Skeletal muscle tissue (tissue), 4 donors: ENCODE results near the gene ADGRB3. TPM values are rescaled to one million over a fixed set of nuclear protein-coding genes. Genes with fewer than 3 reads are reported as not detected.

Experiments used
- H3K27ac ChIP-seq: one replicate; pipeline ENCODE4 v1.7.0; 2013; ENCODE audit warnings: mild to moderate bottlenecking, low read depth, low read length, inconsistent platforms
- H3K27me3 ChIP-seq, 3 donors: one replicate each; pipeline ENCODE4 v1.7.0; 2013; ENCODE audit warnings: low read length in 3 of 3; ENCODE audit not compliant: control insufficient read depth in 3 of 3, insufficient read depth in 3 of 3
- H3K36me3 ChIP-seq, 3 donors: one replicate each; pipeline ENCODE4 v1.7.0; 2013; ENCODE audit warnings: low read length in 3 of 3; ENCODE audit not compliant: control insufficient read depth in 3 of 3, insufficient read depth in 3 of 3
- H3K4me1 ChIP-seq, 3 donors: one replicate each; pipeline ENCODE4 v1.7.0; 2013; ENCODE audit warnings: low read length in 3 of 3, mild to moderate bottlenecking in 3 of 3; ENCODE audit not compliant: control insufficient read depth in 3 of 3, insufficient read depth in 3 of 3
- H3K4me3 ChIP-seq, 3 donors: one replicate each; pipeline ENCODE4 v1.7.0; 2013; ENCODE audit warnings: low read length in 3 of 3
- H3K9ac ChIP-seq, 3 donors: one replicate each; pipeline ENCODE4 v1.7.0; 2013; ENCODE audit warnings: low read length in 3 of 3, mild to moderate bottlenecking in 3 of 3, moderate library complexity in 2 of 3, low read depth in 1 of 3
- H3K9me3 ChIP-seq, 3 donors: one replicate each; pipeline ENCODE4 v1.7.0; 2013; ENCODE audit warnings: low read length in 3 of 3; ENCODE audit not compliant: control insufficient read depth in 3 of 3
- total RNA-seq: library from RNA; depleted of rRNA; stranded (reverse); fragments of >200 nt; gene quantifications from one replicate; pipeline ENCODE4 v1.2.3, GENCODE V29; 2014
- donor health status: Osteomylitis.

Gene ADGRB3
- total RNA-seq, 1 donor from 2014 or later: 3.1 TPM

GRCh38 chr6:69379518-69379917 lies 744.4 kb downstream of the ADGRB3 start:
- no peak overlapping the region for H3K4me3 ChIP-seq
- no peak overlapping the region for H3K27ac ChIP-seq
- no peaks in the 10 kb centered on the region for H3K9me3 ChIP-seq
- no peaks in the 10 kb centered on the region for H3K36me3 ChIP-seq
- H3K4me1 ChIP-seq: no peaks in the 10 kb centered on the region
- no peak overlapping the region for H3K9ac ChIP-seq
- H3K27me3 ChIP-seq: no peaks in the 10 kb centered on the region

- Histone ChIP-seq H3K9ac (no peak overlapping the region), H3K36me3 (no peaks in the 10 kb centered on the region), H3K4me3 (no peak overlapping the region), H3K27me3 (no peaks in the 10 kb centered on the region), H3K4me1 (no peaks in the 10 kb centered on the region), H3K9me3 (no peaks in the 10 kb centered on the region), H3K27ac (no peak overlapping the region)
These were observed 748.5 kb downstream of the ADGRB3 start for GRCh38 chr6:69383627-69384026.

- H3K4me1 ChIP-seq: no peaks in the 10 kb centered on the region
- H3K4me3 ChIP-seq: no peak overlapping the region
- no peaks in the 10 kb centered on the region for H3K36me3 ChIP-seq
- H3K27me3 ChIP-seq: no peaks in the 10 kb centered on the region
- no peak overlapping the region for H3K9ac ChIP-seq
- H3K9me3 ChIP-seq: no peaks in the 10 kb centered on the region
- H3K27ac ChIP-seq: no peak overlapping the region
These were observed 751.3 kb downstream of the ADGRB3 start for GRCh38 chr6:69386426-69386825.

- Histone ChIP-seq H3K9me3 (no peaks in the 10 kb centered on the region), H3K27me3 (no peaks in the 10 kb centered on the region), H3K36me3 (no peaks in the 10 kb centered on the region), H3K9ac (no peak overlapping the region), H3K27ac (no peak overlapping the region), H3K4me3 (no peak overlapping the region), H3K4me1 (no peaks in the 10 kb centered on the region)
These were observed 755.0 kb downstream of the ADGRB3 start for GRCh38 chr6:69390125-69390524.

DNA sequence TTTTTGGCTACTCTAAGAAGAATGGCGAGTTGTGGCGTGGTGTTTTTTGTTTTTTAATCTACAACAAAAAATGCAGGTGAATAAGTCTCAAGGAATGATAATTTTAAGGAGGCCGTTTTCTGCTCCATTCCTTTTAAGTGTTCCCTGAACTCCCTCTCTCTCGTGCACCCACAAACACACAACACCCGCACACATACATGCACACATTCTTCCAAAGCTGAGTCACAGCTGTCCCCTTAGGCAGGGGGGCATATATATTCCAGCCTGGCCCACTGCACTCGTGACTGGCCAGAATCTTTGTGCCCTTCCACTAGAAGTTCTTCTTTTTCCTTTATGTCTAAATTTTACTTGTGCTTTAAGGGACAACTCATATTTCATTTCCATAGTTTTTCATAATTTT lies 756.0 kb downstream of the ADGRB3 start:
- Histone ChIP-seq H3K27me3 (no peaks in the 10 kb centered on the region), H3K4me3 (no peak overlapping the region), H3K27ac (no peak overlapping the region)

DNA sequence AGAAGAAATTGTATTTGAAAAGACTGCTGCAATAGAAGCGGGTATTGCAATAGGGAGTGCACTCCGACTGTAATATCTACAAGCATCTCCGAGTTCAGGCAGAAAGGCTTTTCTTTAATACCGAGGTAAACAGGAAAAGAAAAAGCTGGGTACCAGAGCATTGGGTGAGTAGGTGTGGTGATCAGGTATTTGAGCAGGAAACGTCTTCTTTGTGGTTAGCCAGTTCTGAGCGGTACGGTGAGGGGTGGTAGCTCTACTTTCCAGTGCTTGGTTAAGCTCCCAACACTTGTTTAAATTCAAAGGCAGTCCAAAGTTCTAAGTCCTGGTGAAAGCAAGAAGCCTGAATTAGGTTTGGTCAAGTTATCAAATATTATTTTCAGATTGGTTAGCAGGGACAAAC lies 757.7 kb downstream of the ADGRB3 start:
- Histone ChIP-seq H3K4me1 (no peaks in the 10 kb centered on the region), H3K9ac (no peak overlapping the region), H3K27ac (no peak overlapping the region), H3K9me3 (no peaks in the 10 kb centered on the region), H3K27me3 (no peaks in the 10 kb centered on the region), H3K36me3 (no peaks in the 10 kb centered on the region), H3K4me3 (no peak overlapping the region)

More for the DNA sequence above, 756.0 kb downstream of the ADGRB3 start:
- Histone ChIP-seq H3K36me3 (no peaks in the 10 kb centered on the region), H3K9ac (no peak overlapping the region), H3K9me3 (no peaks in the 10 kb centered on the region), H3K4me1 (no peaks in the 10 kb centered on the region)

DNA sequence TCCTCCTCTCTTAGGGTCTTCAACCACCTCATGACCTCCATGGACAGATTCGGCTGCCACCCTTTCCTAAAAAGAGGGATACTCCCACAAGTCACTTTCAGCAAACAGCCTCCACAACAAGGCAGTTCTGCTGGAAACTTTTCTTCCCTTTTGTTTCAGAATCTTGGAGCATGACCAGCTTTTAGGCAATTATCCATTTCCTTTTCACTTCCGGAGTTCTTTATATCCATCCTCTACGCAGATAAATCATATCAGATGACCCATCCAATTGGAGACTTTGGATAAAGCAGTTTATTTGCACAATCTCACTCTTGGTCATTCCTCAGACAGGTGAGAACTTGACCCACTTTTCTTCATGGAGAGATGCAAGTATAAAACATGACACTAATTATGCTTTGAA lies 763.2 kb downstream of the ADGRB3 start:
- Histone ChIP-seq H3K27ac (no peak overlapping the region), H3K36me3 (no peaks in the 10 kb centered on the region), H3K9ac (no peak overlapping the region), H3K27me3 (no peaks in the 10 kb centered on the region), H3K4me1 (no peaks in the 10 kb centered on the region), H3K4me3 (no peak overlapping the region), H3K9me3 (no peaks in the 10 kb centered on the region)

DNA sequence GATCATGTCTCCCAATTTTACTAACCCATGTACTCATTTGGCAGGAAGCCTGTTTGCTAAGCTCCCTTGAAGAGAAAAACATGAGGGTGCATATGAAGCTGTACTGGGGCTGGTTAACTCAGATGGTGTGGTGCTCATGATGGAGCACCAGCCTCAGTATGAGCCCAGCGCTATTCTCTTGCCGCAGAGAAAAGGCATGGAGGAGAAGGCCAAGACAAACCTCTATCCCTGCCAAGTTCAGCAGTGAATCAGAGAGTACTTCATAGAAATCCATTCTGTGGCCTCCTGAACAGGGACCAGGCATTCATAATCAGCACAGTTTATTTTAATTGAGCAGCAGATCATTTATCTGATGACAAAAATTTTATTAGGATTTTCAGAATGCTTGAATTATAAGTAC lies 763.6 kb downstream of the ADGRB3 start:
- Histone ChIP-seq H3K4me1 (no peaks in the 10 kb centered on the region), H3K27me3 (no peaks in the 10 kb centered on the region), H3K9me3 (no peaks in the 10 kb centered on the region), H3K36me3 (no peaks in the 10 kb centered on the region), H3K27ac (no peak overlapping the region), H3K9ac (no peak overlapping the region), H3K4me3 (no peak overlapping the region)

- H3K9ac ChIP-seq: no peak overlapping the region
- no peak overlapping the region for H3K4me3 ChIP-seq
- H3K9me3 ChIP-seq: no peaks in the 10 kb centered on the region
- no peaks in the 10 kb centered on the region for H3K27me3 ChIP-seq
- H3K4me1 ChIP-seq: no peaks in the 10 kb centered on the region
- no peak overlapping the region for H3K27ac ChIP-seq
- no peaks in the 10 kb centered on the region for H3K36me3 ChIP-seq
These were observed 773.8 kb downstream of the ADGRB3 start for GRCh38 chr6:69408886-69409285.

DNA sequence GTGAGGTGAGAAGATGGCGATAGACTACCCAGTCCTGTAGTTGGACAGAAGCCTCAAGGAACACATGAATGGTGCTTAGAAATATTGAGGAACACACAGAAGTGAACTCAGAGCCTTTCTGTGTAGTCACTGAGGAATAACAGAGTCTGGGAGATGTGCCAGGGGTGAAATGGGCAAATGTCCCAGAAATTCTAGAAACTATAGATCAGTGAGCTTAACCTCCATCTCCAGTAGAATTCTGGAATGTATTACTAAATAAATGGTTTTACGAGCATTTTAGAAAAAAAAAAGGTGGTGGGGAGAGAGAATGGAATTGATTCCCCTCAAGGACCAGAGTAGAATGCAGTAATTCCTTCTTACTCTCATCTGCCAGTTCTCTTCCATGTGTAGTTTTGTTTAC lies 781.7 kb downstream of the ADGRB3 start:
- Histone ChIP-seq H3K9ac (no peak overlapping the region), H3K36me3 (no peaks in the 10 kb centered on the region), H3K4me3 (no peak overlapping the region), H3K27me3 (no peaks in the 10 kb centered on the region), H3K4me1 (no peaks in the 10 kb centered on the region), H3K9me3 (no peaks in the 10 kb centered on the region), H3K27ac (no peak overlapping the region)

DNA sequence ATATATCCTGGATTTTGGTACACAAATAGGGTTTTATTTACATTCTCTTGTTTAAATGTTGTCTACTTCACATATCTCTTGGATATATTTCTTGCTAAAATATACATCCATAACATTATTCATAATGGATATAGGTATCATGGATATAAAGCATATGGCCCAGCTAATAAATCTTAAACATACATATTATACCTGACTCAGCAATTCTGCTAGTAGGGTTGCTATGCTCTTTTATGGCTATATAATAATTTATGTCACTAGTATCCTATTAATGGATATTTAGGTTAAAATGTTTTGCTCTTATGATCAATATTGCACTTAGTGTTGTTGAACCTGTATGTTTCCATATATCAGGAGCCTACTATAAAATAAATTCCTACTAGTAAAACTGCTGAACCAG lies 786.2 kb downstream of the ADGRB3 start:
- H3K9me3 ChIP-seq: no peaks in the 10 kb centered on the region
- H3K27ac ChIP-seq: no peak overlapping the region
- H3K9ac ChIP-seq: no peak overlapping the region
- H3K4me3 ChIP-seq: no peak overlapping the region
- H3K27me3 ChIP-seq: no peaks in the 10 kb centered on the region
- no peaks in the 10 kb centered on the region for H3K36me3 ChIP-seq
- H3K4me1 ChIP-seq: no peaks in the 10 kb centered on the region
